ENCODE measurements around the gene CACNA1G.

Gene CACNA1G

DNA sequence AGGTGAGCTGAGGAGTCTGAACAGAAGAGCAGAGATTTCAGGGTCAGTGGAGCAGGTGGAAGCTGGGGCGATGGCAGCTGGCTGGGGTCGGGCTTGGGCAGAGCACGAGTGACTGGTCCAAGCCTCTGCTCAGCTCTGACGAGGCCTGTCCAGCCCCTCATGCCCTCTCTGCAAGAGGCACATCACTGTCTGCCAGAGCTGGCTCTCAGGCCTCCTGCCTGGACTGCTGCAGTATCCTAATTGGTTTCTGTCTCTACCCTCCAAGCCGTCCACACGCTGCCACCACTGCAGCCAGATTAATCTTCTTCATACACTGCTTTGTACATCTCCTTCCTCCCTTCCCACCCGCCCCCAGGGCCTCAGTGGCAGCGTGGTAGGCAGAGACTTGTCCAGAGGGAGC lies 25.4 kb downstream of the CACNA1G start:
- DNase-seq (ENCODE audit: extremely low read depth, insufficient read length): no peak
- no peaks in the 10 kb centered on the region for H3K36me3 ChIP-seq (ENCODE audit: control insufficient read depth, insufficient read depth, low read length)
- TF ChIP-seq, protein P1, sequence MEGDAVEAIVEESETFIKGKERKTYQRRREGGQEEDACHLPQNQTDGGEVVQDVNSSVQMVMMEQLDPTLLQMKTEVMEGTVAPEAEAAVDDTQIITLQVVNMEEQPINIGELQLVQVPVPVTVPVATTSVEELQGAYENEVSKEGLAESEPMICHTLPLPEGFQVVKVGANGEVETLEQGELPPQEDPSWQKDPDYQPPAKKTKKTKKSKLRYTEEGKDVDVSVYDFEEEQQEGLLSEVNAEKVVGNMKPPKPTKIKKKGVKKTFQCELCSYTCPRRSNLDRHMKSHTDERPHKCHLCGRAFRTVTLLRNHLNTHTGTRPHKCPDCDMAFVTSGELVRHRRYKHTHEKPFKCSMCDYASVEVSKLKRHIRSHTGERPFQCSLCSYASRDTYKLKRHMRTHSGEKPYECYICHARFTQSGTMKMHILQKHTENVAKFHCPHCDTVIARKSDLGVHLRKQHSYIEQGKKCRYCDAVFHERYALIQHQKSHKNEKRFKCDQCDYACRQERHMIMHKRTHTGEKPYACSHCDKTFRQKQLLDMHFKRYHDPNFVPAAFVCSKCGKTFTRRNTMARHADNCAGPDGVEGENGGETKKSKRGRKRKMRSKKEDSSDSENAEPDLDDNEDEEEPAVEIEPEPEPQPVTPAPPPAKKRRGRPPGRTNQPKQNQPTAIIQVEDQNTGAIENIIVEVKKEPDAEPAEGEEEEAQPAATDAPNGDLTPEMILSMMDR (IDR thresholded peaks at IDR 0.05; ENCODE audit: insufficient read depth, low read length, poor library complexity, severe bottlenecking): no peak
- no peak overlapping the region for H3K4me3 ChIP-seq (replicated peaks; ENCODE audit: low read depth, low read length)
- peaks cover 2% of the 10 kb centered on the region for H3K27me3 ChIP-seq (replicated peaks; ENCODE audit: control insufficient read depth, insufficient read depth, low read length)

DNA sequence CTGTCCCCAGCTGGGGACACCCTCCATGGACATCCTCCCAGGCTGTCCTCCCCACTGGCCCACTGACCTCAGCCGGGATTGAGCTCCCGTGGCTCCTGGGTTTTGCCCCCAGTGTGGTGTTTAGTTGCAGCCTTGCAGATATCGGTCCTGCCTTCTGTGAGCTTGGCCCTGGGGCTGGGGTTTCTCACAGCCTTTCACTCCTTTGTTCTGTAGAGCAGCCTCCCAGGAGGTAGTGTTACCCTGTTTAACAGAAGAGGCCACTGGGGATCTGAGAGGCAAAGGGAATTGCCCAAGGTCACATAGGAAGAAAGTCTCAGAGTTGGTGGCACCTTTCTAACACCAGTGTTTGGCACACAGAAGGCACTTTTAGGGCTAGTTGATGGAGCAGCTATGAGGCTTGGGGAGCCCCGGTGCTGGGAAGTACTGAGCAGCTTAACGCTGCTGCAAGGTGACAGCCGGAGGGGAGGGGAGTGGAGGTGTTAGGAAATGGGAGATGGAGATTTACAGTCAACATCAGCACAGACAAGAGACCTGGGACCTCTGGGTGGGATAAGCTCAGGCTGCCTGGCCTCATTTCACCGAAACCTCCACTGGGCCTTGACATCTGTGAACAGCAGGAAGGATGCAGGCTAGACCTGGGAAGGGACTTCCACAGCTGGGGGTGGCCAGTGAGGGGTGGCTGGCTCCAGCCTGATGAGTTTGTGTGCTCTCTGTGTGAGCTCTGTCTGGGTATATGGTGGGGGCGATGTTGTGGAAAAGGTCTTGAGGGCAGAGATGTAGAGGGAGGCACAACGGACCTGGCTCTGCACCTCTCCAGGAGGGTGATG lies 26.1 kb downstream of the CACNA1G start:
- Histone ChIP-seq H3K4me3 (replicated peaks; ENCODE audit: low read depth, low read length) (no peak overlapping the region), H3K36me3 (ENCODE audit: control insufficient read depth, insufficient read depth, low read length) (no peaks in the 10 kb centered on the region), H3K27me3 (replicated peaks; ENCODE audit: control insufficient read depth, insufficient read depth, low read length) (peaks cover 2% of the 10 kb centered on the region)
- no peak for DNase-seq (ENCODE audit: extremely low read depth, insufficient read length)
- TF ChIP-seq, protein P1 (IDR thresholded peaks at IDR 0.05; ENCODE audit: insufficient read depth, low read length, poor library complexity, severe bottlenecking): no peak

DNA sequence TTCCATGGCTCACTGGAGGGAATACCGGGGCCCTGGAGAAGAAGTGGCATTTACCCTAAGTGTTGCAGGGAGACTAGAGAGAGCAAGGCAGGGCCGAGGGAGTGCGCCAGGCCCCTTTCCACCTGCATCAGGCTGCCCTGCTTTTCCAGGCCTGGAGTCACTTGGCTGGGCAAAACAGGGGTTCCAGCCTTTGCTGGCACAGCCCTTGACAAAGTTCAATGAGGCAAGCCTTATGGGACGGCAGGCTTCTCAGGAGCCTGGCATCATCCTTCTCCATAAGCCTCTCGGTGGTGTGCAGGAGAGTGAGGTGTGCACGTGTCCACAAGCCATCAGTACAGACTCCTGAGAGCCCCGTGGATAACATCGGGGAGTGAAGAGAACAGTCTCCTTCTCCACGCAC lies 27.1 kb downstream of the CACNA1G start:
- no peak for DNase-seq (ENCODE audit: extremely low read depth, insufficient read length)
- TF ChIP-seq, protein P1 (IDR thresholded peaks at IDR 0.05; ENCODE audit: insufficient read depth, low read length, poor library complexity, severe bottlenecking): no peak
- peaks cover 2% of the 10 kb centered on the region for H3K27me3 ChIP-seq (replicated peaks; ENCODE audit: control insufficient read depth, insufficient read depth, low read length)
- H3K36me3 ChIP-seq (ENCODE audit: control insufficient read depth, insufficient read depth, low read length): no peaks in the 10 kb centered on the region
- H3K4me3 ChIP-seq (replicated peaks; ENCODE audit: low read depth, low read length): no peak overlapping the region

DNA sequence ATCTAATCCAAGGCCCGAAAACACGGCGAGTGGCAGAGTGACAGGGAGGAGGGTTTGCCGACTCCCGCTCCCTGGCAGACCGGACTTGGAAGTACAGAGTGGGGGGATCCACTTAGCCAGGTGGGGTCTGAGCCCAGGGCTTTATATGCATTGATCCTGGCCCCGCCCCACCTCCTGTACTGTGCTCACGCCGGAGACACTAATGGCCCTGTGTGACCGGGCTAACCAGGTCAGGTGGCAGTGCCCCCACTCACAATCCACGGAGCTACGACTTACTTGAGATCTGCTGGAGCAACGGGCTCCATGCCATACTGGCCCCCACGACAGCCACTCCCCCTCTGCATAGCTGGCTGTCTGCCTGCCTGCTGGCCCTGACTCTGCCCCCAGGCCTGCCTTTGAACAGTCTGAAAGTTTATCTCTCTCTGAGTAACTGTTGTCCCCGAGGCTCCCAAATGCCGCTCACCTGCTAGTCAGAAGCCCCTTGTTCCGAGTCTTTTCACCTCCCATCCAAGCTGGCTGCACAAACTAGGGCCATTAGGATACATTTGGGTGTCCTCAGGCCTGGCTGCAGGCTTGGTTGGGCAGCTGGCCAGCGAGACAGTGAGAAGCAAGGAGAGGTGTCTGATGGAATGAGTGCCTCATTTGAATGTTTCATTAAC lies 28.0 kb downstream of the CACNA1G start:
- Histone ChIP-seq H3K27me3 (replicated peaks; ENCODE audit: control insufficient read depth, insufficient read depth, low read length) (peaks cover 2% of the 10 kb centered on the region), H3K4me3 (replicated peaks; ENCODE audit: low read depth, low read length) (no peak overlapping the region), H3K36me3 (ENCODE audit: control insufficient read depth, insufficient read depth, low read length) (no peaks in the 10 kb centered on the region)
- TF ChIP-seq, protein P1 (IDR thresholded peaks at IDR 0.05; ENCODE audit: insufficient read depth, low read length, poor library complexity, severe bottlenecking): no peak
- DNase-seq (ENCODE audit: extremely low read depth, insufficient read length): no peak

DNA sequence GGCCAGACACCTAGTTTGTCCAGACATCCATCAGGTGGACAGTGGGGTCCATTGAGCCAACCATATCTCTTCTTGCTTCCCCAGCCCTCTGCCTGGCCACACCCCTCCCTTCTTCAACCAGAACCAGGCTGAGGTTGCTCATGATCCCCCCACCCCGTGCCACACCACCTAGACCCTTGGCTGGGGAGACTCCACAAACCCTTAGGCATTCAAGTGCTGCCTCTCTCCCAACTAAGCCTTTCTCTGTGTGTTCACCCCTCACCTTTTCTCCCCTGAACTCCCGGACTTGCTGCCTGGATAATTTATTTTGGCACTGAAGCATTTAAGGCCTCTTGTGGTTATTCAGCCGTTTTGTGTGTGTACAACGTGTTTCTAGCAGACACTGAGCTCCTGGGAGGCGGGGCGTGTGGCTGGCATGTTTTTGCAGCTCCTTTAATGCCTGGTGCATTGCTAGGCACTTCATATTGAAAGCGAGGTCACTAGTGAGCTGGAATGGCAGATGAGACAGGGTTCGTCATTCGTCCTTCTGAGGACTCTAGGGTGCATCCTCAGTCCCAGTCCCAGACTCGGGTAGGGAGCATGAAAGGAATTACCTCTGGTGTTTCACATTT lies 28.7 kb downstream of the CACNA1G start:
- Histone ChIP-seq H3K27me3 (replicated peaks; ENCODE audit: control insufficient read depth, insufficient read depth, low read length) (peaks cover 2% of the 10 kb centered on the region), H3K36me3 (ENCODE audit: control insufficient read depth, insufficient read depth, low read length) (no peaks in the 10 kb centered on the region), H3K4me3 (replicated peaks; ENCODE audit: low read depth, low read length) (no peak overlapping the region)
- TF ChIP-seq, protein P1 (IDR thresholded peaks at IDR 0.05; ENCODE audit: insufficient read depth, low read length, poor library complexity, severe bottlenecking): no peak
- no peak for DNase-seq (ENCODE audit: extremely low read depth, insufficient read length)

Data from GM06990 (cell line).